WTC11 (cell line): ENCODE data around the gene GINM1.

Source experiments
- FOXJ3 ChIP-seq: sonication (generic); formaldehyde crosslinking; IDR thresholded peaks from 2 replicates; pipeline ENCODE4 v1.9.0; 2021; ENCODE audit warnings: missing genetic modification reagents, mild to moderate bottlenecking, borderline replicate concordance
- NFE2L1 ChIP-seq: sonication (generic); formaldehyde crosslinking; IDR thresholded peaks from 2 replicates; pipeline ENCODE4 v1.8.1; 2023; ENCODE audit warnings: missing genetic modification reagents
- NR2C2 ChIP-seq: sonication (generic); formaldehyde crosslinking; IDR thresholded peaks from 2 replicates; pipeline ENCODE4 v1.8.0; 2022; ENCODE audit warnings: mild to moderate bottlenecking, missing genetic modification reagents
- RELA ChIP-seq: sonication (generic); formaldehyde crosslinking; IDR thresholded peaks from 2 replicates; pipeline ENCODE4 v1.8.1; 2022; ENCODE audit warnings: missing genetic modification reagents, mild to moderate bottlenecking, borderline replicate concordance
- SP1 ChIP-seq: sonication (generic); formaldehyde crosslinking; conservative IDR thresholded peaks from 2 replicates; pipeline ENCODE4 v1.8.1; 2022; ENCODE audit warnings: missing genetic modification reagents
- ZNF416 ChIP-seq: fragments of 250-450 bp; sonication (Bioruptor Pico); IDR thresholded peaks from 2 replicates; pipeline ENCODE4 v1.9.0; 2021; ENCODE audit warnings: mild to moderate bottlenecking, inconsistent platforms
- TF ChIP-seq, protein P1 (sequence below): fragments of 200-600 bp; IDR thresholded peaks from 2 replicates; pipeline ENCODE4 v1.8.0; 2022; ENCODE audit warnings: antibody characterized with exemption
- TF ChIP-seq, protein P2 (sequence below): sonication (generic); formaldehyde crosslinking; IDR thresholded peaks from 2 replicates; pipeline ENCODE4 v1.8.1; 2022; ENCODE audit warnings: mild to moderate bottlenecking, moderate library complexity, missing genetic modification reagents
- TF ChIP-seq, protein P3 (sequence below): sonication (generic); formaldehyde crosslinking; IDR thresholded peaks from 2 replicates; pipeline ENCODE4 v1.8.1; 2023; ENCODE audit warnings: mild to moderate bottlenecking, moderate library complexity, missing genetic modification reagents
- TF ChIP-seq, protein P4 (sequence below): sonication (generic); formaldehyde crosslinking; IDR thresholded peaks from 2 replicates; pipeline ENCODE4 v1.8.1; 2023; ENCODE audit warnings: mild to moderate bottlenecking, missing genetic modification reagents

DNA sequence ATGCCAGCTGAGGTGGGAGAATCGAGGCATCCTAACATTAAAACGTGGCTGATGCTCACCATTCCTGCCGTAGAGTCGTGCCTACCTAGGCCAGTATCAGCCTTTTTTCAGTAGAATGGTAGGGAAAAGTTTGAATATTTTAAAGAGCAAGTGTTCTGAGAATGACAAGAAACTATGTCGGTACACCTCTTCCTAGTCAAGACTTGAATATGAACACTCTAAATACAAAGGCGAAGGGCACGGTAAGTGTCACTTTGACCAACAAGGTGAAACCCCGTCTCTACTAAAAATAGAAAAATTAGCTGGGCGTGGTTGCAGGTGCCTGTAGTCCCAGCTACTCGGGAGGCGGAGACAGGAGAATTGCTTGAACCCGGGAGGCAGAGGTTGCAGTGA, 1.0 kb downstream of the GINM1 start:
- TF ChIP-seq, protein P1, sequence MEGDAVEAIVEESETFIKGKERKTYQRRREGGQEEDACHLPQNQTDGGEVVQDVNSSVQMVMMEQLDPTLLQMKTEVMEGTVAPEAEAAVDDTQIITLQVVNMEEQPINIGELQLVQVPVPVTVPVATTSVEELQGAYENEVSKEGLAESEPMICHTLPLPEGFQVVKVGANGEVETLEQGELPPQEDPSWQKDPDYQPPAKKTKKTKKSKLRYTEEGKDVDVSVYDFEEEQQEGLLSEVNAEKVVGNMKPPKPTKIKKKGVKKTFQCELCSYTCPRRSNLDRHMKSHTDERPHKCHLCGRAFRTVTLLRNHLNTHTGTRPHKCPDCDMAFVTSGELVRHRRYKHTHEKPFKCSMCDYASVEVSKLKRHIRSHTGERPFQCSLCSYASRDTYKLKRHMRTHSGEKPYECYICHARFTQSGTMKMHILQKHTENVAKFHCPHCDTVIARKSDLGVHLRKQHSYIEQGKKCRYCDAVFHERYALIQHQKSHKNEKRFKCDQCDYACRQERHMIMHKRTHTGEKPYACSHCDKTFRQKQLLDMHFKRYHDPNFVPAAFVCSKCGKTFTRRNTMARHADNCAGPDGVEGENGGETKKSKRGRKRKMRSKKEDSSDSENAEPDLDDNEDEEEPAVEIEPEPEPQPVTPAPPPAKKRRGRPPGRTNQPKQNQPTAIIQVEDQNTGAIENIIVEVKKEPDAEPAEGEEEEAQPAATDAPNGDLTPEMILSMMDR: no peak
- TF ChIP-seq, protein P2, sequence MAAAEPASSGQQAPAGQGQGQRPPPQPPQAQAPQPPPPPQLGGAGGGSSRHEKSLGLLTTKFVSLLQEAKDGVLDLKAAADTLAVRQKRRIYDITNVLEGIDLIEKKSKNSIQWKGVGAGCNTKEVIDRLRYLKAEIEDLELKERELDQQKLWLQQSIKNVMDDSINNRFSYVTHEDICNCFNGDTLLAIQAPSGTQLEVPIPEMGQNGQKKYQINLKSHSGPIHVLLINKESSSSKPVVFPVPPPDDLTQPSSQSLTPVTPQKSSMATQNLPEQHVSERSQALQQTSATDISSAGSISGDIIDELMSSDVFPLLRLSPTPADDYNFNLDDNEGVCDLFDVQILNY: no peak
- TF ChIP-seq RELA (CRISPR knock-in tag) (no peak), FOXJ3 (CRISPR knock-in tag) (no peak), NR2C2 (CRISPR knock-in tag) (no peak), NFE2L1 (CRISPR knock-in tag) (no peak), ZNF416 (CRISPR knock-in tag) (no peak), SP1 (no peak)
- TF ChIP-seq, protein P3, sequence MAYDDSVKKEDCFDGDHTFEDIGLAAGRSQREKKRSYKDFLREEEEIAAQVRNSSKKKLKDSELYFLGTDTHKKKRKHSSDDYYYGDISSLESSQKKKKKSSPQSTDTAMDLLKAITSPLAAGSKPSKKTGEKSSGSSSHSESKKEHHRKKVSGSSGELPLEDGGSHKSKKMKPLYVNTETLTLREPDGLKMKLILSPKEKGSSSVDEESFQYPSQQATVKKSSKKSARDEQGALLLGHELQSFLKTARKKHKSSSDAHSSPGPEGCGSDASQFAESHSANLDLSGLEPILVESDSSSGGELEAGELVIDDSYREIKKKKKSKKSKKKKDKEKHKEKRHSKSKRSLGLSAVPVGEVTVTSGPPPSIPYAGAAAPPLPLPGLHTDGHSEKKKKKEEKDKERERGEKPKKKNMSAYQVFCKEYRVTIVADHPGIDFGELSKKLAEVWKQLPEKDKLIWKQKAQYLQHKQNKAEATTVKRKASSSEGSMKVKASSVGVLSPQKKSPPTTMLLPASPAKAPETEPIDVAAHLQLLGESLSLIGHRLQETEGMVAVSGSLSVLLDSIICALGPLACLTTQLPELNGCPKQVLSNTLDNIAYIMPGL (CRISPR knock-in tag): no peak
- TF ChIP-seq, protein P4, sequence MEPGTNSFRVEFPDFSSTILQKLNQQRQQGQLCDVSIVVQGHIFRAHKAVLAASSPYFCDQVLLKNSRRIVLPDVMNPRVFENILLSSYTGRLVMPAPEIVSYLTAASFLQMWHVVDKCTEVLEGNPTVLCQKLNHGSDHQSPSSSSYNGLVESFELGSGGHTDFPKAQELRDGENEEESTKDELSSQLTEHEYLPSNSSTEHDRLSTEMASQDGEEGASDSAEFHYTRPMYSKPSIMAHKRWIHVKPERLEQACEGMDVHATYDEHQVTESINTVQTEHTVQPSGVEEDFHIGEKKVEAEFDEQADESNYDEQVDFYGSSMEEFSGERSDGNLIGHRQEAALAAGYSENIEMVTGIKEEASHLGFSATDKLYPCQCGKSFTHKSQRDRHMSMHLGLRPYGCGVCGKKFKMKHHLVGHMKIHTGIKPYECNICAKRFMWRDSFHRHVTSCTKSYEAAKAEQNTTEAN (CRISPR knock-in tag): no peak
